Measurements from ENCODE around the gene TRAF2. TPM values are rescaled to one million over a fixed set of nuclear protein-coding genes. Genes with fewer than 3 reads are reported as not detected.

TRAF2 gene
- total RNA-seq, 1 experiment from 2014 or later, result 11.5 TPM

GRCh38 chr9:136960212-136960937 lies 74.1 kb downstream of the TRAF2 start:
- BruUV-seq (replicated peaks), result no TSS peak
- intact Hi-C loops (cut with micrococcal nuclease), result no loop called here
- CTCF ChIA-PET, result no interaction called here

GRCh38 chr9:136960938-136961275 lies 74.6 kb downstream of the TRAF2 start:
- TF ChIP-seq EZH2 (IDR thresholded peaks at IDR 0.05; ENCODE audit: low read length, unreplicated experiment) (no peak), EZH2phosphoT487 (IDR thresholded peaks at IDR 0.05; ENCODE audit: borderline replicate concordance, low read length) (no peak)
- peaks cover 8% of the 10 kb centered on the region for H3K4me1 ChIP-seq (ENCODE audit: insufficient read depth, low read length)
- no peaks in the 10 kb centered on the region for H3K36me3 ChIP-seq (ENCODE audit: low read depth, low read length)
- no peak overlapping the region for H2AFZ ChIP-seq (ENCODE audit: low read length)
- DNase-seq (no peak), ATAC-seq (no peak)
- no peaks in the 10 kb centered on the region for H3F3A ChIP-seq (ENCODE audit: low read length, unreplicated experiment)
- intact Hi-C loops (cut with micrococcal nuclease), result no loop called here
- H3K9ac ChIP-seq (ENCODE audit: low read length), result no peak overlapping the region
- no peaks in the 10 kb centered on the region for H3K79me2 ChIP-seq (ENCODE audit: low read length)
- no peaks in the 10 kb centered on the region for H4K20me1 ChIP-seq (ENCODE audit: low read length)
- H3K27me3 ChIP-seq (ENCODE audit: low read length), result no peaks in the 10 kb centered on the region
- H3K4me2 ChIP-seq (ENCODE audit: low read length), result no peak overlapping the region
- CTCF ChIA-PET, result no interaction called here
- POLR2A ChIA-PET (ENCODE audit: unreplicated experiment), result no interaction called here
- no peaks in the 10 kb centered on the region for H3K9me2 ChIP-seq (replicated peaks; ENCODE audit: low read length)
- BruUV-seq (replicated peaks), result no TSS peak
- no peak overlapping the region for H3K27ac ChIP-seq (ENCODE audit: low read length)
- no peak overlapping the region for H3K4me3 ChIP-seq (ENCODE audit: low read length)
- H3K9me3 ChIP-seq (ENCODE audit: low read length), result no peaks in the 10 kb centered on the region

More at GRCh38 chr9:136960212-136960937, 74.1 kb downstream of the TRAF2 start:
- Histone ChIP-seq H3K27ac (ENCODE audit: low read length) (no peak overlapping the region), H3K4me3 (ENCODE audit: low read length) (no peak overlapping the region), H2AFZ (ENCODE audit: low read length) (no peak overlapping the region), H3K36me3 (ENCODE audit: low read depth, low read length) (no peaks in the 10 kb centered on the region), H3K4me1 (ENCODE audit: insufficient read depth, low read length) (peaks cover 8% of the 10 kb centered on the region), H3K4me2 (ENCODE audit: low read length) (no peak overlapping the region), H3F3A (ENCODE audit: low read length, unreplicated experiment) (no peaks in the 10 kb centered on the region), H3K9me3 (ENCODE audit: low read length) (no peaks in the 10 kb centered on the region), H3K79me2 (ENCODE audit: low read length) (no peaks in the 10 kb centered on the region), H3K9me2 (replicated peaks; ENCODE audit: low read length) (no peaks in the 10 kb centered on the region), H3K9ac (ENCODE audit: low read length) (no peak overlapping the region), H3K27me3 (ENCODE audit: low read length) (no peaks in the 10 kb centered on the region), H4K20me1 (ENCODE audit: low read length) (no peaks in the 10 kb centered on the region)
- no peak for ATAC-seq
- DNase-seq, result no peak
- TF ChIP-seq CTCF (conservative IDR thresholded peaks at IDR 0.05; ENCODE audit: low read depth, low read length), result no peak
- TF ChIP-seq EZH2phosphoT487 (IDR thresholded peaks at IDR 0.05; ENCODE audit: borderline replicate concordance, low read length), result no peak
- TF ChIP-seq EZH2 (IDR thresholded peaks at IDR 0.05; ENCODE audit: low read length, unreplicated experiment), result no peak
- POLR2A ChIA-PET (ENCODE audit: unreplicated experiment), result no interaction called here

- Histone ChIP-seq H3K4me2 (ENCODE audit: low read length) (no peak overlapping the region), H3K9me2 (replicated peaks; ENCODE audit: low read length) (no peaks in the 10 kb centered on the region), H3K79me2 (ENCODE audit: low read length) (no peaks in the 10 kb centered on the region), H3K36me3 (ENCODE audit: low read depth, low read length) (no peaks in the 10 kb centered on the region), H3F3A (ENCODE audit: low read length, unreplicated experiment) (no peaks in the 10 kb centered on the region), H3K27me3 (ENCODE audit: low read length) (no peaks in the 10 kb centered on the region), H3K9ac (ENCODE audit: low read length) (no peak overlapping the region), H4K20me1 (ENCODE audit: low read length) (no peaks in the 10 kb centered on the region), H3K9me3 (ENCODE audit: low read length) (no peaks in the 10 kb centered on the region), H3K27ac (ENCODE audit: low read length) (no peak overlapping the region), H3K4me3 (ENCODE audit: low read length) (no peak overlapping the region), H2AFZ (ENCODE audit: low read length) (no peak overlapping the region), H3K4me1 (ENCODE audit: insufficient read depth, low read length) (peaks cover 8% of the 10 kb centered on the region)
- intact Hi-C loops (cut with micrococcal nuclease), result no loop called here
- ChIA-PET POLR2A (ENCODE audit: unreplicated experiment) (no interaction called here), CTCF (no interaction called here)
- no peak for ATAC-seq
- no TSS peak for BruUV-seq (replicated peaks)
- TF ChIP-seq EZH2 (IDR thresholded peaks at IDR 0.05; ENCODE audit: low read length, unreplicated experiment) (no peak), EZH2phosphoT487 (IDR thresholded peaks at IDR 0.05; ENCODE audit: borderline replicate concordance, low read length) (no peak), CTCF (conservative IDR thresholded peaks at IDR 0.05; ENCODE audit: low read depth, low read length) (no peak)
- no peak for DNase-seq
These were observed 75.2 kb downstream of the TRAF2 start for GRCh38 chr9:136961279-136962065.

Measured in PC-3 (cell line).